Measurements from ENCODE around the gene MICB. TPM values are rescaled to one million over a fixed set of nuclear protein-coding genes. Genes with fewer than 3 reads are reported as not detected.
"Not testable (repeated sequence)": the region's sequence is repeated elsewhere in the genome, so short reads cannot be mapped to it uniquely, and the experiment has no call there.

MICB gene
- total RNA-seq, 1 experiment from 2014 or later: 0.66 TPM

DNA sequence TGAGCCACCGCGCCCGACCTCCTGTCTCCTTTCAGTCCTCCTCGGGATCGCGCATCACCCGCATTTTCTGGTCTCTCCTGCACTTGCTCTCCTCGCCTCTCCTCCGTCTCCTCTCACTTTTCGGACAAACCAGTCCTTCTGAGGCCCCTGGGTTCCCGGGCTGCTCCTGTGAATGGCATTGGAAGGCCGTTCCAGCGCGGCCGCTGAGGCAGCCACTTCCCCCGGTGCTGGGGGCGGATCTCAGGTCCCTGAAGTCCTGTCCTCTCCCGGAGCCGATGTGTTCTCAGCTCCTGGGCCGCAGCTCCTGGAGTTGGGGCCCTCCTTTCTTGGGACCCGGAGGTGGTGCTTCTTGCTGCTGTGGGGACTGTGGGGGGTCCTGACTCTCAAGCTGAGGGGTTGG is 803 bp downstream of the MICB start:
- DNase-seq (ENCODE audit: low spot score): no peak

DNA sequence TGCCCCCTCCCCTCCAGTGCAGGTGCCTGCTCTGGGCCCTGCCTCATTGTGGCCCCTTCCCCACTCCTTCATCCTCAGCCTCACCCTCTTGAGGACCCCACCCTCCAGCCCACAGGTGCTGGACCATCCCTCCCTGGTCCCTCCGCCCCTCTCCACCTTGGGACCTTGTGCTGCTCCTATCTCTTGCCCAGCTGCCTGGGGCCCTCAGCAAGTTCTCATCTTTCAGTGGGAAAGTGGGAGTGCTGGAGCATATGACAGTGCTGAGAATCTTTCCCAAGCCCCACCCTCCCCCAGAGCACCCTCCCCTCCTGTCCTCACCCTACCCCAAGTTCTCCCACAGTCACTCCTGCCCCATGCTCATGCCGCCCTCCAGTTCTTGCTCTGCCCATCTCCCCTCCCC is 1.7 kb downstream of the MICB start:
- DNase-seq (ENCODE audit: low spot score): not testable (repeated sequence)

DNA sequence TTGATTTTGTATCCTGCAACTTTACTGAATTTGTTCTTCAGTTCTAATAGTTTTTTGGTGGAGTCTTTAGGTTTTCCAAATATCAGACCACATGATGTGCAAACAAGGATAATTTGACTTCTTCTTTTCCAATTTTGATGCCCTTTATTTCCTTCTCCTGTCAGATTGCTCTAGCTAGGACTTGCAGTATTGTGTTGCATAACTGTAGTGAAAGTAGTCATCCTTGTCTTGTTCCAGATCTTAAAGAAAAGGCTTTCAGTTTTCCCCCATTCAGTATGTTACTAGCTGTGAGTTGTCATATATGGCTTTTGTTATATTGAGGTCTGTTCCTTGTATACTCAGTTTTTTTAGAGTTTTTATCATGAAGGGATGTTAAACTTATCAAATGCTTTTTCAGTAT is 4.6 kb downstream of the MICB start:
- DNase-seq (ENCODE audit: low spot score): no peak

GRCh38 chr6:31509036-31509435 is 11.1 kb downstream of the MICB start:
- not testable (repeated sequence) for DNase-seq (ENCODE audit: low spot score)

DNA sequence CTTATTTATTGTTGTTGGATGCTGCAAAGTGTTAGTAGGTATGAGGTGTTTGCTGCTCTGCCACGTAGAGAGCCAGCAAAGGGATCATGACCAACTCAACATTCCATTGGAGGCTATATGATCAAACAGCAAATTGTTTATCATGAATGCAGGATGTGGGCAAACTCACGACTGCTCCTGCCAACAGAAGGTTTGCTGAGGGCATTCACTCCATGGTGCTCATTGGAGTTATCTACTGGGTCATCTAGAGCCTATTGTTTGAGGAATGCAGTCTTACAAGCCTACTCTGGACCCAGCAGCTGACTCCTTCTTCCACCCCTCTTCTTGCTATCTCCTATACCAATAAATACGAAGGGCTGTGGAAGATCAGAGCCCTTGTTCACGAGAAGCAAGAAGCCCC is 12.1 kb downstream of the MICB start:
- no peak for DNase-seq (ENCODE audit: low spot score)

GRCh38 chr6:31513456-31514165 is 15.7 kb downstream of the MICB start:
- no peak for DNase-seq (ENCODE audit: low spot score)

GRCh38 chr6:31521835-31522234 is 23.9 kb downstream of the MICB start:
- no peak for DNase-seq (ENCODE audit: low spot score)

DNA sequence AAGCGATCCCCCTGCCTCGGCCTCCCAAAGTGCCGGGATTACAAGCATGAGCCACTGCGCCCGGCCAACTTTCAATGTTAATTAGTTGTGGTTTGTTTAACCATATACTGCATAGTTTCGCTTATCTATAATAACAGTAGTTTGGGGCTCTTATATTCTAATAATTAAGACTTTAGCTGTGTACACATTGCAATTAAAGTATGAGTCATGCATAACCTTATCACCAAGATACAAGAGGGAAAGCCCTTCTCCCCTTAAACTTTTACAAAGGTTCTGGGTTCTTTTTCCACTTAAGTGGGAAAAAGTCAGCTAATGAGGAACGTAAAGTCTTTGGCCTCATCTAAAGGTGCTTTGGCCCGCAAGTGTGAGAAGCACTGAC is 27.6 kb downstream of the MICB start:
- no peak for DNase-seq (ENCODE audit: low spot score)

GRCh38 chr6:31525932-31526591 is 28.1 kb downstream of the MICB start:
- no peak for DNase-seq (ENCODE audit: low spot score)

GRCh38 chr6:31528307-31528777 is 30.4 kb downstream of the MICB start:
- DNase-seq (ENCODE audit: low spot score): no peak

- no peak for DNase-seq (ENCODE audit: low spot score)
Observed at GRCh38 chr6:31528821-31529328, 30.9 kb downstream of the MICB start, which contains the start of gene MCCD1. Gene MCCD1, plus strand, starts transcription at chr6:31528962. Its CDS starts 53 bp downstream, at chr6:31529015.

- DNase-seq (ENCODE audit: low spot score): no peak
Observed at GRCh38 chr6:31529329-31530150, 31.6 kb downstream of the MICB start.

DNA sequence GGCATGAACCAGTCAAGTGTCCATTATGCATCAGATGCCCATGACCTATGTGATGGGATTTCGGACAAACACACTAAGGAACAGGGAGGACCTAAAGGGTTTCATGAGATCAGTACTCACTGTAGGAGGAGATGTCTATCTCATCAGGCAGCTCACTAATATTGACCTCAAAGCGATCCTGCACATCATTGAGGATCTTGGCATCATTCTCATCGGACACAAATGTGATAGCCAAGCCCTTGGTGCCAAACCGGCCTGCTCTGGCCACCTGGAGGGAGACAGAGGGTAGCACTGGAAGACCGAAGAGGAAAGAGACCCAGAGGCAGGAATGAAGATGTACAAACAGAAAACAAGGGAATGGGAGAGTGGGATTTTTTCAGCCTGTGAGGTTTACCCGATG is 32.7 kb downstream of the MICB start:
- no peak for DNase-seq (ENCODE audit: low spot score)

- no peak for DNase-seq (ENCODE audit: low spot score)
Observed at GRCh38 chr6:31531162-31531561, 33.2 kb downstream of the MICB start.

- no peak for DNase-seq (ENCODE audit: low spot score)
Observed at GRCh38 chr6:31531771-31532643, 34.1 kb downstream of the MICB start.

DNA sequence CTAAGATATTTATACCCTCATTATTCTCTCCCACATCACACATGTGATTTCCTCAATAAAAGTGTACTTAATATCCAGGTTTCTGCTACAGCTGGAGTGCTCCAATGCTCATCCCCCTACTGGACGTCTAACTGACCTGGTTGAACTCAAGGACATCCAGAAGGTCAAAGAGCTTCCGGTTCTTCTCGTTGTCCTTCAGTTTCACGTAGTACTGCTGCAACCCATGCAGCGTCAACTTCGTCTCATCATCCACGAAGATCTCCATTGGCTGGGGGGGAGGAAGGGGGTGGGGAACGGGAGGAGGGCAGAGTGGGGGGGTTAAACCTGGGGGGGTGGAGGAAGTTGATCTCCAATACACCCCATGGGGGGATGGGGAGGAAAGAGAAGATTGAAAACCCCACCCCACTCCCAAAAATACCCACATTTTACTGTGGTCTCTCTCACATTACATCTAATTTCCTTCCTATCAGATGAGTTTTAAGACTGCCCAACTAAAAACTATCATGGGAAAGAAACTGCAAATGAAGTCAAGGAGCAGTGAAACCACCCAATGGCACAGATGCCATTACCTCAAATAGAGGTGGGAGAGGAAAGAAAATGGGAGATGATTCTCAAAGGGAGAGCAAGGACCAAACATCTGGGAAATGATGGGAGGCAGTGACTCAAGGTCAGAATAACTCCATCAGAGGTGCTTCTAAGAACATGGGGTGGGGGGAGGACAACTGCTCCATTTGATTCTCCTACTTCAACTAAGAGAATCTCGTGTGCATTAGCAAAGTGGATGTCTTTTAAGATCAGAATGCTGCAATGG is 34.9 kb downstream of the MICB start:
- DNase-seq (ENCODE audit: low spot score): no peak

DNA sequence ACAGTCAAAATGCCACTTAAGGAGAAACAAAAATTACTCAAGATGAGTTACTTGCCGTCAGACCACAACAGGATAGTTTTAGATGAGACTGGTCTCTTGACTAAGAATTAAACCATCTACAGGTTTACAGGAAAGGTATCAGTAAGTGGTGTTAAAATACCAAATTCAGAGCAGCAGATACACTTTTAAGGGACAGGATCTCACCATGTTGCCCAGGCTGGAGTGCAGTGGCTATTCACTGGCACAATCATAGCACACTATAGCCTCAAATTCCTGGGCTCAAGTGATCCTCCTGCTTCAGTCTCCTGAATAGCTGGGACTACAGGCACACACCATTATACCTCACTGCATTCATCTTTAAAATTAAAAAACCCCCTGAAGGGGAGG is 35.5 kb downstream of the MICB start:
- no peak for DNase-seq (ENCODE audit: low spot score)

- no peak for DNase-seq (ENCODE audit: low spot score)
Observed at GRCh38 chr6:31534011-31534410, 36.1 kb downstream of the MICB start.

DNA sequence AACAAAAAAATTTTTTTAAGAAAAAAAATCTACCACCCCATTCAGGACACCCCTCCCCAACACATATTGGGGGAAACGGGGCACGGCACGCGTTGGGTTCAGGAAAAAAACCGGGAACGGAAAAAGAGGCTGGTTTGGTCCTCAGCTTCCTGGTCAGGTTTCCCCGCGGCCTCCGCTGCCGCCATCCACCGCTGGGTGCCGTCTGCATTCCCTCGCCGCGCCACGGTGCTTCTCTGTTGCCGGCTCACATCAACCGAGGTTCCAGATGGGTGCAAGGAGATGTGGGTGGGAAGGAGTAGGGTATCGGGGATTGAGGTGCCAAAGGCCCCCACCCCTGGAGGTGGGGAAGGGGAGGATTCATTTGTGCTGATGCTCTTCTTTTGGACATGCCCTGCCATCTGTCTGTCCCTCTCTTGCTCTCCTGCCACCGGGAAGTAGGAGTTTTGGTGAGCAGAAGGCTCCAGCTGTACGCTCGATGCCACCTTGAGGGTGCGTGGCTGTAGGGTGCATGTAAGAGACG is 36.6 kb downstream of the MICB start:
- DNase-seq (ENCODE audit: low spot score): no peak

Data from HT-29 (cell line).